HG02973 (cell line): ENCODE measurements around the gene RBM15B.
"Not testable (repeated sequence)": the region's sequence is repeated elsewhere in the genome, so short reads cannot be mapped to it uniquely, and the experiment has no call there.

Experiments used
- ATAC-seq: cut with Tn5 transposase; IDR thresholded peaks from one replicate; pipeline ENCODE4 v1.9.1; 2021; ENCODE audit warnings: moderate library complexity; ENCODE audit not compliant: unreplicated experiment

The RBM15B gene

GRCh38 chr3:51391075-51391565 is at the start of gene RBM15B:
Gene RBM15B, plus strand, starts transcription at chr3:51391285. Its CDS starts 115 bp downstream, at chr3:51391400.
- peak; percentile 85 for ATAC-seq

GRCh38 chr3:51343918-51344687 is 47.0 kb upstream of the RBM15B start:
- no peak for ATAC-seq

- ATAC-seq: no peak
Observed at GRCh38 chr3:51350751-51351150, 40.3 kb upstream of the RBM15B start.

GRCh38 chr3:51353131-51353530 is 38.0 kb upstream of the RBM15B start:
- no peak for ATAC-seq

- ATAC-seq: no peak
Observed at GRCh38 chr3:51353691-51354090, 37.4 kb upstream of the RBM15B start.

- no peak for ATAC-seq
Observed at GRCh38 chr3:51354172-51354571, 36.9 kb upstream of the RBM15B start.

GRCh38 chr3:51354731-51355615 is 36.1 kb upstream of the RBM15B start:
- ATAC-seq: no peak

GRCh38 chr3:51355891-51356578 is 35.0 kb upstream of the RBM15B start:
- ATAC-seq: no peak

GRCh38 chr3:51357856-51358255 is 33.2 kb upstream of the RBM15B start:
- no peak for ATAC-seq

GRCh38 chr3:51358981-51359380 is 32.1 kb upstream of the RBM15B start:
- no peak for ATAC-seq

- ATAC-seq: no peak
Observed at GRCh38 chr3:51360806-51361205, 30.3 kb upstream of the RBM15B start.

GRCh38 chr3:51361746-51362145 is 29.3 kb upstream of the RBM15B start:
- ATAC-seq: no peak

GRCh38 chr3:51362476-51362875 is 28.6 kb upstream of the RBM15B start:
- no peak for ATAC-seq

- ATAC-seq: not testable (repeated sequence)
Observed at GRCh38 chr3:51368276-51368675, 22.8 kb upstream of the RBM15B start.

GRCh38 chr3:51371943-51372557 is 19.0 kb upstream of the RBM15B start:
- no peak for ATAC-seq

- no peak for ATAC-seq
Observed at GRCh38 chr3:51373658-51374421, 17.2 kb upstream of the RBM15B start.

GRCh38 chr3:51374456-51374855 is 16.6 kb upstream of the RBM15B start:
- ATAC-seq: no peak

- ATAC-seq: no peak
Observed at GRCh38 chr3:51375136-51375535, 15.9 kb upstream of the RBM15B start.

- ATAC-seq: no peak
Observed at GRCh38 chr3:51375571-51375970, 15.5 kb upstream of the RBM15B start.

- ATAC-seq: no peak
Observed at GRCh38 chr3:51378065-51378464, 13.0 kb upstream of the RBM15B start.
